Mammary epithelial cell (primary cell): ENCODE results near the gene TXNRD1.

Source experiments
- EZH2 ChIP-seq: IDR thresholded peaks from 2 replicates; pipeline ENCODE4 v1.6.1; 2012; ENCODE audit warnings: low read length, inconsistent platforms, borderline replicate concordance
- TF ChIP-seq, protein P1 (sequence below), 2 donors: IDR thresholded peaks in 1 of 2; conservative IDR thresholded peaks in 1 of 2; 2 replicates each; pipeline ENCODE4 v1.5.1; 2011 to 2012; ENCODE audit warnings: inconsistent platforms in 2 of 2, low read length in 2 of 2, mild to moderate bottlenecking in 2 of 2, control low read depth in 1 of 2, low read depth in 1 of 2; ENCODE audit not compliant: insufficient read depth in 1 of 2; ENCODE audit errors: extremely low read depth in 1 of 2

DNA sequence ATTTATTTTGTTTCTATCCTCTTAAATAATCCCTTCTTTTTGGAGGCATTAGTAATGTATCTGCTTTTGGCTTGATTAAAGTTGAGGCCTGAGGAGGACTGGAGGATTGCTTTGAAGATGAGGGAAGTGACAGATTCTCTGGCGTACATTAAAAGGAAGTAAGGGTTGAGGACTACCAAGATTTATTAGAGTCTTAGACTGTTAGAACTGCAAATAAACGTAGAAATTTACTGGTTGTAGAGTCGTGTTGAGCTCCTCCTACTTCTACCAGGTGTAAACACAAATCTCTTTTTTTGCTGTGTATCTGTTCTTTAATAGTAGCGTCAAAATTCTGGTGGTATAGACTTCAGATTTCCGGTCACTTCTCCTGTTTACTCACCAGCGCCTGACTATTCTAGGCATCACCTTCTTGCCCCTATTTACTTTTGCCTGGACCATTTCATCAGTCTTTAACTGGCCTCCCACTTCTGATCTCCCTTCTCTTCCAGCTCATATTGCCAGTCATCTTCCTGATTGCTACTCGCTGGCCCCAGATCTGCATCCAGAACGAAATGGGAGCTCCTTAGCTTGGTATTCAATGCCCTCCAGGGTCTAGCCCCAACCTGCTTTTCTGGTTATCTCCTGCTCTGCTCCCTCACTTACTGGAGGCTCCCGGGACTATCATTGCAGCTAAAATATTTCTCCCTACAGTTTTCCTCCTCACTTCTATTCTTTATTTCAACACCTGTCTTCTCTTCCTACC is 79.5 kb downstream of the TXNRD1 start:
- TF ChIP-seq, protein P1, sequence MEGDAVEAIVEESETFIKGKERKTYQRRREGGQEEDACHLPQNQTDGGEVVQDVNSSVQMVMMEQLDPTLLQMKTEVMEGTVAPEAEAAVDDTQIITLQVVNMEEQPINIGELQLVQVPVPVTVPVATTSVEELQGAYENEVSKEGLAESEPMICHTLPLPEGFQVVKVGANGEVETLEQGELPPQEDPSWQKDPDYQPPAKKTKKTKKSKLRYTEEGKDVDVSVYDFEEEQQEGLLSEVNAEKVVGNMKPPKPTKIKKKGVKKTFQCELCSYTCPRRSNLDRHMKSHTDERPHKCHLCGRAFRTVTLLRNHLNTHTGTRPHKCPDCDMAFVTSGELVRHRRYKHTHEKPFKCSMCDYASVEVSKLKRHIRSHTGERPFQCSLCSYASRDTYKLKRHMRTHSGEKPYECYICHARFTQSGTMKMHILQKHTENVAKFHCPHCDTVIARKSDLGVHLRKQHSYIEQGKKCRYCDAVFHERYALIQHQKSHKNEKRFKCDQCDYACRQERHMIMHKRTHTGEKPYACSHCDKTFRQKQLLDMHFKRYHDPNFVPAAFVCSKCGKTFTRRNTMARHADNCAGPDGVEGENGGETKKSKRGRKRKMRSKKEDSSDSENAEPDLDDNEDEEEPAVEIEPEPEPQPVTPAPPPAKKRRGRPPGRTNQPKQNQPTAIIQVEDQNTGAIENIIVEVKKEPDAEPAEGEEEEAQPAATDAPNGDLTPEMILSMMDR (conservative IDR thresholded peaks at IDR 0.05 in 1 of 2, IDR thresholded peaks at IDR 0.05 in 1 of 2; ENCODE audit: extremely low read depth in 1 of 2, insufficient read depth in 1 of 2, low read depth in 1 of 2, low read length in 2 of 2), result no peak
- TF ChIP-seq EZH2, result no peak
